ENCODE results near the gene SLC40A1. TPM values are rescaled to one million over a fixed set of nuclear protein-coding genes. Genes with fewer than 3 reads are reported as not detected.

The SLC40A1 gene
- total and polyA plus RNA-seq, 5 experiments from 2014 or later = 18.2 to 40.3 (median 33.8) TPM

GRCh38 chr2:189511960-189512319, 68.6 kb downstream of the SLC40A1 start:
- no peak for DNase-seq
- Mint-ChIP-seq H3K4me3 (no peak overlapping the region), H3K4me1 (peaks cover 0 to 2% (median 0%) of the 10 kb centered on the region in 4 donors), H3K27ac (no peak overlapping the region), H3K27me3 (peaks cover 0 to 5% (median 1%) of the 10 kb centered on the region in 5 donors), H3K9me3 (peaks cover 0 to 20% (median 7%) of the 10 kb centered on the region in 9 donors), H3K36me3 (peaks cover 0 to 12% (median 0%) of the 10 kb centered on the region in 3 donors)
- no peak for ATAC-seq
- POLR2A ChIA-PET = no interaction called here

DNA sequence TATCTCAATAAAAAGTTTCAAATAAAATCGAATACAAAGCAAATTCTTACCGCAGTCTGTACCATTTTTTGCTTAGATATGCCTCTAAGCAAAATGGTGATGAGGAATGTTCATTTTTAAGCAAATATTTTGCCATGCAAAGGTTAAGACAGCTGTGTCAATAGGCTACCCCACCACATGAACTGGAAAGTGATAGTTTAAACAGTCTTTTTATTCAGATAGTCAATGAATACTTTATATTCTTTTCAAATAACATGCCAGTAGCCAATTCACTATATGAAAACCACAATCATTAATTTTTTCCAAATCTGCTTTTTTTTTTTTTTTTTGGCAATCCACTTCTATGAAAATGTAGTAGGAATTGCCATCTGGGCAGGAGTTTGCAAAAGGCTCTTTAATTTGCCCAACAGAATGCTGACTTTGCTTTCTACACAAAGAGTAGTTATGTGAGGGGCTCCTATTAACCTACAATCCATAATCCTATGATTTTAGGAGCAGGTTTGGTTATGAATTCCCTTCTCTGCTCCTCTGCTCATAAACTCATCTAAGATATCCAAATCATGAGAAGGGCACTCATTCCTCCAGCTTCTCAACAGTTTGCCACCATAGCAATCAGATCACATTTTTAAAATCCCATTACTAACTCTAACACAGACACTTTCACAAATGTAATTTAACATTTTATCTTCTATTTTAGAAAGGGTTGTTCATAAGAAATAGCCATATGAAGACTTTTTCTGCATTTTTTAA, 69.2 kb downstream of the SLC40A1 start:
- DNase-seq (no peak), ATAC-seq (no peak)
- peaks cover 0 to 9% (median 0%) of the 10 kb centered on the region in 3 donors for H3K36me3 Mint-ChIP-seq
- POLR2A ChIA-PET = no interaction called here
- H3K4me1 Mint-ChIP-seq = peaks cover 0 to 1% (median 0%) of the 10 kb centered on the region in 4 donors
- H3K4me3 Mint-ChIP-seq = no peak overlapping the region
- H3K9me3 Mint-ChIP-seq = peaks cover 0 to 18% (median 7%) of the 10 kb centered on the region in 9 donors
- H3K27ac Mint-ChIP-seq = no peak overlapping the region
- peaks cover 0 to 5% (median 1%) of the 10 kb centered on the region in 5 donors for H3K27me3 Mint-ChIP-seq

Other genes starting within 250 kb of the SLC40A1 start
- gene WDR75, start 139.3 kb downstream of the SLC40A1 start, total RNA-seq = 10 to 100 TPM; 64.1 to 67.4 TPM
- 10 to 100 TPM in 1 of 3 donors, 1 to 10 TPM in 2; 8.3 to 17.5 (median 9.5) TPM for gene WDR75, start 139.3 kb downstream of the SLC40A1 start, polyA plus RNA-seq
- 10 to 100 TPM; 49.8 to 55.7 TPM for gene ASNSD1, start 80.7 kb upstream of the SLC40A1 start, total RNA-seq
- 10 to 100 TPM; 44.0 to 73.7 (median 49.4) TPM for gene ASNSD1, start 80.7 kb upstream of the SLC40A1 start, polyA plus RNA-seq
- gene ANKAR, start 93.9 kb upstream of the SLC40A1 start, total RNA-seq = 10 to 100 TPM; 13.0 to 17.4 TPM
- gene ANKAR, start 93.9 kb upstream of the SLC40A1 start, polyA plus RNA-seq = 1 to 10 TPM; 3.6 to 6.4 (median 5.0) TPM
- 10 to 100 TPM; 20.0 to 20.4 TPM for gene OSGEPL1, start 182.0 kb upstream of the SLC40A1 start, total RNA-seq
- gene OSGEPL1, start 182.0 kb upstream of the SLC40A1 start, polyA plus RNA-seq = 10 to 100 TPM; 17.0 to 22.5 (median 18.3) TPM
- 100 to 1,000 TPM; 191 to 206 TPM for gene ORMDL1, start 203.6 kb upstream of the SLC40A1 start, total RNA-seq
- gene ORMDL1, start 203.6 kb upstream of the SLC40A1 start, polyA plus RNA-seq = 10 to 100 TPM; 71.3 to 80.4 (median 78.5) TPM
- gene PMS1, start 203.7 kb upstream of the SLC40A1 start, total RNA-seq = 10 to 100 TPM; 28.9 to 30.3 TPM
- gene PMS1, start 203.7 kb upstream of the SLC40A1 start, polyA plus RNA-seq = 10 to 100 TPM; 14.9 to 15.8 (median 15.6) TPM

Data from naive thymus-derived CD8-positive, alpha-beta T cell (primary cell).